ENCODE results near the gene SPIN1.

The SPIN1 gene

DNA sequence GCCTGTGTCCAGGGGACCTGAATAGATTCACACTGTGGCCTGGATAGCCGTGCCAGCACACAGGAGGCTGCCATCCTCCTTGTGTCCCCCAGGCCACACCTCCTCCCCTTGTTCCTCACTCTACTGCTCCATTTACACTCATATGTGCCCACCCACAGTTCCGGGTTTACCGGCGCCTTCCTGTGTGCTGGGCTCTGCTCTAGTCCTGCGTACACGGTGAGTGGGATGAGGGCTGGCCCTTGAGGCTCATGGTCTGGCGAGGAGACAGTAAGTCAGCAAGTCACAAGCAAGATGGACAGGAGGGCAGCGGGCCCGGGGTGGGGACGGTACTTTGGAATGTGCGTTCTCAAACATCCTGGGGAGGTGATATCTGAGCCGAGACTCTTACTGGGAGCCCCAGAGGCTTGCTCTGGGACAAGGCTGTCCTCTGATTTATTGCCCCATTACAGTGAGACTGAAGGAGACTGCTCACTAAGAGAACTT is 114.3 kb downstream of the SPIN1 start:
- H3K4me1 ChIP-seq (ENCODE audit: control insufficient read depth in 1 of 2, insufficient read depth in 2 of 2, low read length in 2 of 2): no peaks in the 10 kb centered on the region
- no peak overlapping the region for H3K27ac ChIP-seq (ENCODE audit: low read length)
- no peak overlapping the region for H3K4me3 ChIP-seq (ENCODE audit: low read depth in 1 of 2, low read length in 2 of 2)
- no peaks in the 10 kb centered on the region for H3K9me3 ChIP-seq (ENCODE audit: control insufficient read depth in 1 of 2, low read length in 2 of 2)
- H3K27me3 ChIP-seq (ENCODE audit: low read depth, low read length): no peaks in the 10 kb centered on the region
- no peaks in the 10 kb centered on the region for H3K36me3 ChIP-seq (ENCODE audit: control insufficient read depth in 1 of 2, insufficient read depth in 2 of 2, low read length in 2 of 2)

DNA sequence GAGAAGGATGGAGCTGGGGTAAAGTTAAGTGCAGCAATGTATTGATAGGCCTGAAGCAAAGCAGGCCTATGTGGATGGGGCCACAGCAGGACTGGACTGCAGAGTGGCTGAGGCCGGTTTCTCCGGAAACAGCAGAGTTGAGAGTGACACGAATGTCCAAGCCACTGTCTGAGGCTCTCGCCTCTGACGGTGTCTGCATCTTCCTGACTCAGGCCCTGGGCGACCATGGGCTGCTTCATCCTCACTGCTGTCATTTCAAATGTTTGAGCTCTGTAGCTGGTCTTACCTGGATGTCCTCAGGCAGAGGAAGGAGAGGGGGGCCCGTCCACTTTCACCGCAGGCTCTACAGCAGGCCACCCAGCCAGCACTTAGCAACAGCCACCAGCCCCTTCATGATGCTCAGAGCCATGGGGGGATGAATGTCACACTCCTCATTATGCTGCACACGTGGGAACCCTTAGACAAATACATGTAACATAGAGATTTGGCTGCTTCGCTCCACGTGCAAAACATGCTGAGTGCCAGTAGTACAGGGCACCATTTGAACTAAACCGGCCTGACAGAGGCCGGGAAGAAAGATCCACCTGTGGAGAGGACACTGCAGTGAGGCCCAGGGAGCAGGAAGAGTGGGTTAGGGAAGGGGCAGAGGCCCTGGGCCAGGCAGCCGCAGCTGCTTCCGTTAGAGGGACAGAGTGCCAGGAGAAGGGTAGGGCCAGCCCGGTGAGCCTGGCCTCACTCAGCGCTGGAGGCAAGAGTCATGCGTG is 115.0 kb downstream of the SPIN1 start:
- Histone ChIP-seq H3K4me3 (ENCODE audit: low read depth in 1 of 2, low read length in 2 of 2) (no peak overlapping the region), H3K36me3 (ENCODE audit: control insufficient read depth in 1 of 2, insufficient read depth in 2 of 2, low read length in 2 of 2) (no peaks in the 10 kb centered on the region), H3K4me1 (ENCODE audit: control insufficient read depth in 1 of 2, insufficient read depth in 2 of 2, low read length in 2 of 2) (no peaks in the 10 kb centered on the region)

DNA sequence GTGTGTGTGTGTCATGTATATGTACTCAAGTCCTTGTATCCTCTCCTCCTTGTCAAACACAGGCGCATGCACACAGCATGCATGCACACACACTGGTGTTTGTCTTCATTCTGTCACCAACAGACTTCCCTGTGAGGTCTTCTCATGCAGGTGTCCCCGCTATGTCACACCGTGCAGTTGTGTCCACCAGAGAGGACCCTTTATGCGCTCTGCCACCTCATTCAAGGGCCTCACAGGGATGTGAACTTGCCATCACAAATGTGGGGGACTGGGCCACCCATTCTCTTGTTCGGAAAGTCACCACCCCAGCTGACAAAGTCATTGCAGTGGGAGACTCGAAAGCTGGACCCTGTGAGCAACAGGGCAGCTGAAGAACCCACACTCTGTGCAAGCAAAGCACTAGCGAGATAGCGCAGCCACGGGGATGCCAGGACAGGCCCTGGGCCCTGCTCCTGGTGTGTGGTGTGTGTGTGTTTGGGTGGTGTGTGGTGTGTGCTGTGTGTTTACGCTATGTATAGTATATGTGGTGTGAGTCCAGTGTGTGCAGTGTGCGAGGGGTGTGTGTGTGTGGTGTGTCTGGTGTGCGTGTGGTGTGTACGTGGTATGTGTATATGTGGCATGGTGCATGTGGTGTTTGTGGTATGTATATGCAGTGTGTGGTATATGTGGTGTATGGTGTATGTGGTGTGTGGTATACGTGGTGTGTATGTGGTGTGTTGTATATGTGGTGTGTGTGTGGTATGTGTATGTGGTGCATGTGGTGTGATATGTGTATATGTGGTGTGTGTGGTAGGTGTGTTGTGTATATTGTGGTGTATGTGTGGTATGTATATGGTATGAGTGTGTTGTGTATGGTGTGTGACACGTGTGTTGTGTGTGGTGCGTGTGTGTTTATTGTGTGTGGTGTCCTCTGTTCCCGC is 115.9 kb downstream of the SPIN1 start:
- Histone ChIP-seq H3K27me3 (ENCODE audit: low read depth, low read length) (no peaks in the 10 kb centered on the region), H3K4me1 (ENCODE audit: control insufficient read depth in 1 of 2, insufficient read depth in 2 of 2, low read length in 2 of 2) (no peaks in the 10 kb centered on the region)

More for the DNA sequence above, 115.0 kb downstream of the SPIN1 start:
- Histone ChIP-seq H3K27ac (ENCODE audit: low read length) (no peak overlapping the region), H3K27me3 (ENCODE audit: low read depth, low read length) (no peaks in the 10 kb centered on the region), H3K9me3 (ENCODE audit: control insufficient read depth in 1 of 2, low read length in 2 of 2) (no peaks in the 10 kb centered on the region)

DNA sequence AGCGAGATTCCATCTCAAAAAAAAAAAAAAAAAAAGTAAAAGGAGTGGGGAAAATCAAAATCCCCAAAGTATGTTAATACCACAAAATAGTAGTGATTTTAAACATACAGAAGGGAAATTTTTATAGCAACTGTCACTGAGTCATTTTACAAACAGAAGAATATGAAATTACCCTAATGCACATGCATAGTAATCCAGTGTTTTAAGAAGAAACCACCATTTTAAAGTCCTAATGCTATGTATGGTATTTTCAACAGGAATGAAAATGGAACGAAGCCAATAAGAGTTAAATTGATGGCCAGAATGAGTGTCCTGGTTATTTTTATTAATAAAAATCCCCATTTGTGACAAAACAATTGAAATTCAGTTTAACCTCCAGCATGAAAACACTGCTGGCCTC is 120.1 kb downstream of the SPIN1 start:
- H3K27me3 ChIP-seq (ENCODE audit: low read depth, low read length): no peaks in the 10 kb centered on the region
- H3K9me3 ChIP-seq (ENCODE audit: control insufficient read depth in 1 of 2, low read length in 2 of 2): peaks cover 0 to 4% of the 10 kb centered on the region in 2 donors
- H3K36me3 ChIP-seq (ENCODE audit: control insufficient read depth in 1 of 2, insufficient read depth in 2 of 2, low read length in 2 of 2): no peaks in the 10 kb centered on the region
- H3K4me1 ChIP-seq (ENCODE audit: control insufficient read depth in 1 of 2, insufficient read depth in 2 of 2, low read length in 2 of 2): no peaks in the 10 kb centered on the region
- no peak overlapping the region for H3K27ac ChIP-seq (ENCODE audit: low read length)
- no peak overlapping the region for H3K4me3 ChIP-seq (ENCODE audit: low read depth in 1 of 2, low read length in 2 of 2)

More for the DNA sequence above, 115.9 kb downstream of the SPIN1 start:
- H3K36me3 ChIP-seq (ENCODE audit: control insufficient read depth in 1 of 2, insufficient read depth in 2 of 2, low read length in 2 of 2): no peaks in the 10 kb centered on the region
- H3K4me3 ChIP-seq (ENCODE audit: low read depth in 1 of 2, low read length in 2 of 2): no peak overlapping the region
- H3K9me3 ChIP-seq (ENCODE audit: control insufficient read depth in 1 of 2, low read length in 2 of 2): peaks cover 0 to 4% of the 10 kb centered on the region in 2 donors
- no peak overlapping the region for H3K27ac ChIP-seq (ENCODE audit: low read length)

DNA sequence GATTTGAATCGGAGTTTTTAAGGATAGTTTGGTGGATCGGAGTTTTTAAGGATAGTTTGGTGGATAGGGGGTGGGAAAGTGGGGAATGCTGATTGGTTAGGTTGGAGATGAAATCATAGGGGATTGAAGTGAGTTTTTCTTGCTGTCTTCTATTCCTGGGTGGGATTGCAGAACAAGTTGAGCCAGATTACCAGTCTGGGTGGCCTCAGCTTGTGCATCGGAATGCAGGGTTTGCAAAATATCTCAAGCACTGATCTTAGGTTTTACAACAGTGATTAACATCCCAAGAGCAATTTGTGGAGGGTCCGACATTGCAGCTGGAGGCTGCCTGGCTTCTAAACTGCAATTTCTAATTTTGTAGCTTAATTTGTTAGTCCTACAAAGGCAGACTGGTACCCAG is 123.7 kb downstream of the SPIN1 start:
- Histone ChIP-seq H3K9me3 (ENCODE audit: control insufficient read depth in 1 of 2, low read length in 2 of 2) (peaks cover 0 to 4% of the 10 kb centered on the region in 2 donors), H3K36me3 (ENCODE audit: control insufficient read depth in 1 of 2, insufficient read depth in 2 of 2, low read length in 2 of 2) (no peaks in the 10 kb centered on the region), H3K27ac (ENCODE audit: low read length) (no peak overlapping the region), H3K27me3 (ENCODE audit: low read depth, low read length) (no peaks in the 10 kb centered on the region), H3K4me1 (ENCODE audit: control insufficient read depth in 1 of 2, insufficient read depth in 2 of 2, low read length in 2 of 2) (no peaks in the 10 kb centered on the region), H3K4me3 (ENCODE audit: low read depth in 1 of 2, low read length in 2 of 2) (no peak overlapping the region)

DNA sequence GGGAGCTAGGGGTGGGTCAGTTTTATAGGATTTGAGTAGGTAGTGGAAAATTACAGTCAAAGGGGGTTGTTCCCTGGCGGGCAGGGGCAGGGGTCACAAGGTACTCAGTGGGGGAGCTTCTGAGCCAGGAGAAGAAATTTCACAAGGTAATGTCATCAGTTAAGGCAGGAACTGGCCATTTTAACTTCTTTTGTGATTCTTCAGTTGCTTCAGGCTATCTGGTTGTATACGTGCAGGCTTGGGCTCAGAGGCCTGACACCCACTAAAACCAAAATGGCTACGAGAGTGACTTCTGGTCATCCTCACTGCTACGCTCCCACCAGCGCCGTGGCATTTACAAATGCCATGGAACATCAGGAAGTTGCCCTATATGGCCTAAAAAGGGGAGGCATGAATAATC is 126.0 kb downstream of the SPIN1 start:
- H3K4me3 ChIP-seq (ENCODE audit: low read depth in 1 of 2, low read length in 2 of 2): no peak overlapping the region
- H3K27me3 ChIP-seq (ENCODE audit: low read depth, low read length): no peaks in the 10 kb centered on the region
- no peak overlapping the region for H3K27ac ChIP-seq (ENCODE audit: low read length)
- H3K36me3 ChIP-seq (ENCODE audit: control insufficient read depth in 1 of 2, insufficient read depth in 2 of 2, low read length in 2 of 2): no peaks in the 10 kb centered on the region
- no peaks in the 10 kb centered on the region for H3K9me3 ChIP-seq (ENCODE audit: control insufficient read depth in 1 of 2, low read length in 2 of 2)
- no peaks in the 10 kb centered on the region for H3K4me1 ChIP-seq (ENCODE audit: control insufficient read depth in 1 of 2, insufficient read depth in 2 of 2, low read length in 2 of 2)

DNA sequence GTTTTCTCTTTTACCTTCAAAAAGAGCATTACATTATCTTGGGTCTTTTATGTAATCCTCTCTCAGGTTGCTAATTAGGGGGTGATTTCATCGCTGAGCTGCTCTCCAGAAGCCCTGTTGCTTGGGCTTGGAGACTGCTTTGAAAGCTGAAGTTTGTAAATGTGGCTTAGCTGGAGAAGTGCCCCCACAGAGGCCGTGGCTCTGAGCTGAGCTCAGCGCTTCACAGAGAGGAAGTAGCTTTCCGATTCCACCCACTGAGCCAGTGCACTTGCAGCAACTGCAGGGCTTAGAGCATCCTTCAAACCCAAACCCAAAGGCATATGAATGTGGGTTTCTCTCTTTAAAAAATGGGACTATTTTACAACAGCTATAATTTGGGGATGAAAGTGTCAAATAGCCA is 133.1 kb downstream of the SPIN1 start:
- Histone ChIP-seq H3K27ac (ENCODE audit: low read length) (no peak overlapping the region), H3K4me3 (ENCODE audit: low read depth in 1 of 2, low read length in 2 of 2) (no peak overlapping the region), H3K9me3 (ENCODE audit: control insufficient read depth in 1 of 2, low read length in 2 of 2) (no peaks in the 10 kb centered on the region), H3K27me3 (ENCODE audit: low read depth, low read length) (no peaks in the 10 kb centered on the region), H3K4me1 (ENCODE audit: control insufficient read depth in 1 of 2, insufficient read depth in 2 of 2, low read length in 2 of 2) (no peaks in the 10 kb centered on the region), H3K36me3 (ENCODE audit: control insufficient read depth in 1 of 2, insufficient read depth in 2 of 2, low read length in 2 of 2) (no peaks in the 10 kb centered on the region)

DNA sequence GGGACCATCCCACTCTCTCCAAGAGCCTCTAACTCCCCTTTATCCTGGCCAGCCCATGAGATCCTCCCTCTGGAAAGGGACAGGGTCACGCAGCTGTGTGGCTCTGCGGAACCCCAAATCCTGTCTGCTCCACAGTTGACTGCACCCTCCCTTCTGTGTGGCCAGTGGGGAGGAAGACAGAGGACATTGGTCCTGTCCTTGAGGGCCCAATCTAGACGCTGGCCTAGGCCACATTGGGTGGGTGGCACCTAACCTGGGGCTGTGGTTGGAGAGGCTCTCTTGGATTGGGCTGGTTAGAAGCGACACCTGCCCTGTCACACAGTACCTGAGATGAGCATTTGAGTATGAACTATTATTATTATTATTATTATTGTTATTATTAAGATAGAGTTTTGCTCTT is 134.1 kb downstream of the SPIN1 start:
- Histone ChIP-seq H3K9me3 (ENCODE audit: control insufficient read depth in 1 of 2, low read length in 2 of 2) (no peaks in the 10 kb centered on the region), H3K4me3 (ENCODE audit: low read depth in 1 of 2, low read length in 2 of 2) (no peak overlapping the region), H3K36me3 (ENCODE audit: control insufficient read depth in 1 of 2, insufficient read depth in 2 of 2, low read length in 2 of 2) (no peaks in the 10 kb centered on the region), H3K27ac (ENCODE audit: low read length) (no peak overlapping the region), H3K4me1 (ENCODE audit: control insufficient read depth in 1 of 2, insufficient read depth in 2 of 2, low read length in 2 of 2) (no peaks in the 10 kb centered on the region), H3K27me3 (ENCODE audit: low read depth, low read length) (no peaks in the 10 kb centered on the region)

DNA sequence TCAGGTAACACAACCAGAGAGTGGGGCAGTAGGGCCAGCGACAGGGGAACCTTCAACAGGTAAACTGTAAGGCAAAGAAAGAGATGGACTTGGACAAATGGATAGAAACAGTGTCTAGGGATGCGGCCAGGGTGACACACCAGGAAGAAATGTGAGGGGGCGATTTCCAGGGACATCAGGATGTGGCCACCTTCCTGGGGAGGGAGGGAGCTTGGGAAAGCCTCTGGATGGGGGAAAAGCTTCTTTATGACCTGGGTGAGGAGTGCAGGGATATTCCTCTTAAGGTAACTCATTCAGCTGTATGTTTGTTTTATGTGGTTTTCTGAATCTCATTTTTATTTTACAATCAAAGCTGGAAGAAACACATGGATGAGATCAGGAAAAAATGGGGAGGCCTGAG is 134.8 kb downstream of the SPIN1 start:
- H3K27ac ChIP-seq (ENCODE audit: low read length): no peak overlapping the region
- H3K9me3 ChIP-seq (ENCODE audit: control insufficient read depth in 1 of 2, low read length in 2 of 2): no peaks in the 10 kb centered on the region
- no peaks in the 10 kb centered on the region for H3K36me3 ChIP-seq (ENCODE audit: control insufficient read depth in 1 of 2, insufficient read depth in 2 of 2, low read length in 2 of 2)
- no peak overlapping the region for H3K4me3 ChIP-seq (ENCODE audit: low read depth in 1 of 2, low read length in 2 of 2)
- no peaks in the 10 kb centered on the region for H3K27me3 ChIP-seq (ENCODE audit: low read depth, low read length)
- H3K4me1 ChIP-seq (ENCODE audit: control insufficient read depth in 1 of 2, insufficient read depth in 2 of 2, low read length in 2 of 2): no peaks in the 10 kb centered on the region

DNA sequence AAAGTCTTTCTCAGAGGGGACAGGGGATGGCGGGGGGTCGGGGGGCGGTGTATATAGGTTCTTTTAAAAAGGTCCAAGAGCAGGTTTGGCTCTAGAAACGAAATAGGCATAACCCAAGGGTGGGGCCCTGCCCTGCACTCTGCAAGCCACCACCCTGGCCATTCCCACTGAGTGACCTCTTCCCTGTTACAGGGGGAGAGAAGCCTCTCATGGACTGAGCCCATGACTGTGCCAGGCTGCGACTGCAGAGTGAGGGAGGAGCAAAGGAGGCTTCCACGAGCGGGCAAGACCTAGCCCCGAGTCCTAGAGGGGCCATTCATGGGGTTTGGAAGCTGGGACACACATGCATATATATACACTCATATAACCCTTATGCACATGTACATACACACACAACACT is 136.7 kb downstream of the SPIN1 start:
- H3K4me3 ChIP-seq (ENCODE audit: low read depth in 1 of 2, low read length in 2 of 2): no peak overlapping the region
- no peaks in the 10 kb centered on the region for H3K9me3 ChIP-seq (ENCODE audit: control insufficient read depth in 1 of 2, low read length in 2 of 2)
- H3K27me3 ChIP-seq (ENCODE audit: low read depth, low read length): no peaks in the 10 kb centered on the region
- H3K4me1 ChIP-seq (ENCODE audit: control insufficient read depth in 1 of 2, insufficient read depth in 2 of 2, low read length in 2 of 2): no peaks in the 10 kb centered on the region
- no peaks in the 10 kb centered on the region for H3K36me3 ChIP-seq (ENCODE audit: control insufficient read depth in 1 of 2, insufficient read depth in 2 of 2, low read length in 2 of 2)
- H3K27ac ChIP-seq (ENCODE audit: low read length): no peak overlapping the region

DNA sequence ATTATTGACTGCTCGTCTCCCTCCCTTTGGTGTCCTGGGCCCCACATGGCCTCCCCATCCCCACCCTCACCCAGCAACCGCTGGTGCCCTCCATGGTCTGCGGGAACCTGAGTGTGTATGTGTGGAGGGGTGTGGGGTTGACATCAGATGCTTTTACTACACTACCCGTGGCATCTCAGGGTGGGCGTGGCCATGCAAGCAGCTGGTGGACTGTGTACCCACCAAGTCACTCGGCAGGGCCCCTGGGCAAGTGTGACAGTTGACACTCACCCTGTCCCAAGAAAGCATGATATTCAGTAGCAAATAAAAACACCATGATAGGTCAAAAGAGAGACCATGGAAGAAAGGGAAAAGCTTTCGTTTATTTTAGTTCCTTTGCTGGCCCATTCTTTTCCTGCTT is 139.4 kb downstream of the SPIN1 start:
- Histone ChIP-seq H3K9me3 (ENCODE audit: control insufficient read depth in 1 of 2, low read length in 2 of 2) (no peaks in the 10 kb centered on the region), H3K27me3 (ENCODE audit: low read depth, low read length) (no peaks in the 10 kb centered on the region), H3K4me1 (ENCODE audit: control insufficient read depth in 1 of 2, insufficient read depth in 2 of 2, low read length in 2 of 2) (no peaks in the 10 kb centered on the region), H3K27ac (ENCODE audit: low read length) (no peak overlapping the region), H3K4me3 (ENCODE audit: low read depth in 1 of 2, low read length in 2 of 2) (no peak overlapping the region), H3K36me3 (ENCODE audit: control insufficient read depth in 1 of 2, insufficient read depth in 2 of 2, low read length in 2 of 2) (no peaks in the 10 kb centered on the region)
